ENCODE measurements around the gene TFB1M. TPM values are rescaled to one million over a fixed set of nuclear protein-coding genes. Genes with fewer than 3 reads are reported as not detected.
"Not testable (repeated sequence)": the region's sequence is repeated elsewhere in the genome, so short reads cannot be mapped to it uniquely, and the experiment has no call there.

The TFB1M gene
- total RNA-seq, 1 donor from 2014 or later = 31.2 TPM

DNA sequence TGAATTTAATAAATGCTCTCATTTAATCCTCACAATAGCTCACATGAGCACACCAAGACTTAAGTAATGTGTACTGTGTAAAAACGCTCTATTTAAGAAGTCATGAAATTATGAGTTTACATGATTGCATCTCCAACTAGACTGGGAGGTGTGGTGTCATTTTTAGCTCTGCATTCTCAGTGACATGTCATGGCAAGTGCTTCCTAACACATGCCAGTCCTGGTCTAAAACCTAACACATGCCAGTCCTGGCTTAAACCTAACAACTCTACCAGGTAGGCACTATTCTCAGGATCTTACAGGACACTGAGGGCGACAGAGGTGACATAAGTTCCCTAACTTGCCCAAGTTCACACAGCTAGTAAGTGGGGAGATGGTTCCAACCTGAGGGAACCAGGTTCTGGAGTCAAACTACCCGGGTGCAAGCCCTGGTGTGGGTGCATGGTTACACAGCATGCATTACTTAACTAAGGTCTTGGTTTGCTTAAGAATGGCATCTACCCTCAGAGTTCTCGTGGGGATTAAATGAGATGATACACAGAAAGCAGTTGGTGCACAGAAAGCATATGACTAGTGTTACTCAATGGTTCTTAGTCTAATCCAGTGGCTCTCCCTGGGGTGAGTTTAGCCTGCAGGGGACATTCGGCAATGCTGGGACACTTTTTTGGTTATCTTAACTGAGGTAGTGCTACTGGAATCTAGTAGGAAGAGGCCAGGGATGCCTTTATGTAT lies 35.8 kb downstream of the TFB1M start:
- DNase-seq (ENCODE audit: low spot score) = no peak
- Mint-ChIP-seq H3K4me1 (ENCODE audit: low read depth) (peaks cover 10% of the 10 kb centered on the region), H3K27ac (no peak overlapping the region), H3K27me3 (ENCODE audit: insufficient read depth) (no peaks in the 10 kb centered on the region), H3K36me3 (ENCODE audit: low read depth) (peaks cover 14% of the 10 kb centered on the region), H3K9me3 (no peaks in the 10 kb centered on the region), H3K4me3 (no peak overlapping the region)
- intact Hi-C loops (cut with micrococcal nuclease) = no loop called here

- no peak overlapping the region for H3K4me3 Mint-ChIP-seq
- DNase-seq (ENCODE audit: low spot score) = no peak
- H3K27me3 Mint-ChIP-seq (ENCODE audit: insufficient read depth) = no peaks in the 10 kb centered on the region
- H3K27ac Mint-ChIP-seq = no peak overlapping the region
- H3K4me1 Mint-ChIP-seq (ENCODE audit: low read depth) = peaks cover 13% of the 10 kb centered on the region
- intact Hi-C loops (cut with micrococcal nuclease) = no loop called here
- no peaks in the 10 kb centered on the region for H3K9me3 Mint-ChIP-seq
- peaks cover 17% of the 10 kb centered on the region for H3K36me3 Mint-ChIP-seq (ENCODE audit: low read depth)
Measured at GRCh38 chr6:155276638-155277037, 37.6 kb downstream of the TFB1M start.

DNA sequence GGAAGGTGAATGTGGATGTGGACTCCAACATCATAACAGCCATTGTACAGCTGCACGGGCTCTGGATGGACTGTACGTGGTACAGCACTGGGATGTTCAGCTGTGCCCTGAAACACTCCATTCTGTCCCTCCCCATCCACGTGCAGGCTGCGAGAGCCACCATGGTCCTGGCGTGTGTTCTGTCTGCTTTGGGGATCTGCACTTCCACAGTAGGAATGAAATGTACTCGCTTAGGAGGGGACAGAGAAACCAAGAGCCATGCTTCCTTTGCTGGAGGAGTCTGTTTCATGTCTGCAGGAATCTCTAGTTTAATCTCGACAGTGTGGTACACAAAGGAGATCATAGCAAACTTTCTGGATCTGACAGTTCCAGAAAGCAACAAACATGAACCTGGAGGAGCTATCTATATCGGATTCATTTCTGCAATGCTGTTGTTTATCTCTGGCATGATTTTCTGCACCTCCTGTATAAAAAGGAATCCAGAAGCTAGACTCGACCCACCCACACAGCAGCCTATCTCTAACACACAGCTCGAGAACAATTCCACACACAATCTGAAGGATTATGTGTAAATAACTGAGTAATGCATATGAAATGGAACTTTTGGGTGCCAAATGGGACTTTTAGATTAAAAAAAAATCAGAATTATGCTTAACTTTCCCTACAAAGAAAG lies 38.3 kb downstream of the TFB1M start:
- intact Hi-C loops (cut with micrococcal nuclease) = no loop called here
- DNase-seq (ENCODE audit: low spot score) = no peak
- H3K27ac Mint-ChIP-seq = no peak overlapping the region
- peaks cover 13% of the 10 kb centered on the region for H3K4me1 Mint-ChIP-seq (ENCODE audit: low read depth)
- no peaks in the 10 kb centered on the region for H3K27me3 Mint-ChIP-seq (ENCODE audit: insufficient read depth)
- peaks cover 17% of the 10 kb centered on the region for H3K36me3 Mint-ChIP-seq (ENCODE audit: low read depth)
- no peaks in the 10 kb centered on the region for H3K9me3 Mint-ChIP-seq
- H3K4me3 Mint-ChIP-seq = no peak overlapping the region

DNA sequence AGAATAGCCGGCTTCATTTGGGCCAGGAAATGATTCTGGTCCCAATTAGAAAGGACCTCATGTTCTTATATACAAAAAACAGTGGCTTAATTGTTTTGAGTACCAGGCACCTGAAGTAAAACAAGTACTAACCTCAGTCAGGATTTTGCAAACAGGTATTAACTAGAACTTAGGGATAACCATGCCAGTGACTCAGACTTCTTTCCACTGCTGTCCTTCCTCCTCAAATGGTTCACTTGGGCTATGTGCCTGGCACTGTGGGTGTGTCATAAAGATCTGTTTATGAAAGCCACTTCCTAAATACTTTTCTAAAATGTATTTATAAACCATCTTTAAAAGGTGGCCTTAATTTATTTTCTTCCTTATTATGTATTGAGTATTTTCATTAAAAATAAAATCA lies 39.8 kb downstream of the TFB1M start:
- Mint-ChIP-seq H3K36me3 (ENCODE audit: low read depth) (peaks cover 15% of the 10 kb centered on the region), H3K27ac (no peak overlapping the region), H3K4me3 (no peak overlapping the region), H3K4me1 (ENCODE audit: low read depth) (peaks cover 6% of the 10 kb centered on the region), H3K9me3 (no peaks in the 10 kb centered on the region), H3K27me3 (ENCODE audit: insufficient read depth) (no peaks in the 10 kb centered on the region)
- intact Hi-C loops (cut with micrococcal nuclease) = no loop called here
- DNase-seq (ENCODE audit: low spot score) = no peak

DNA sequence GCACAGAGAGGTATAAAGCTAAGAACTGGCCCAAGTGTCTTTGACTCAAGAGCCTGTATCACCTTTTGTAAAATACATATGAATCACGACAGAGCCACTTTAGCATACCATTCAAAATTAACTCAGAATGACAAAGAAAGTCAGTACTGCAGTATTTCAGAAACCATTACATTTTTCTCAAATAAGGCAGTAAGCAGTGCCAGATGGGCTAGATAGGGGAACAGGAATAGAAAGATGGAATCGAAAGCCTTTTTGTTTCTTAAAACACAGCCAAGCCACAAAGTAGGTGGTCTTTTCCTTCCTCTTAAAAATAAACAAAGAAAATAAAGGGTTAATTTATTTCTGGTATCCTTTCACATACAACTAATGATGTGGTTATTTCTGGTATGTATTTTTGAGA lies 40.2 kb downstream of the TFB1M start:
- intact Hi-C loops (cut with micrococcal nuclease) = no loop called here
- Mint-ChIP-seq H3K4me3 (no peak overlapping the region), H3K4me1 (ENCODE audit: low read depth) (peaks cover 6% of the 10 kb centered on the region), H3K36me3 (ENCODE audit: low read depth) (peaks cover 15% of the 10 kb centered on the region), H3K27ac (no peak overlapping the region), H3K27me3 (ENCODE audit: insufficient read depth) (no peaks in the 10 kb centered on the region), H3K9me3 (no peaks in the 10 kb centered on the region)
- no peak for DNase-seq (ENCODE audit: low spot score)

GRCh38 chr6:155273431-155273830 lies 40.9 kb downstream of the TFB1M start:
- Mint-ChIP-seq H3K9me3 (no peaks in the 10 kb centered on the region), H3K27me3 (ENCODE audit: insufficient read depth) (no peaks in the 10 kb centered on the region), H3K4me3 (no peak overlapping the region), H3K27ac (no peak overlapping the region), H3K4me1 (ENCODE audit: low read depth) (peaks cover 6% of the 10 kb centered on the region), H3K36me3 (ENCODE audit: low read depth) (peaks cover 15% of the 10 kb centered on the region)
- DNase-seq (ENCODE audit: low spot score) = no peak
- intact Hi-C loops (cut with micrococcal nuclease) = no loop called here

DNA sequence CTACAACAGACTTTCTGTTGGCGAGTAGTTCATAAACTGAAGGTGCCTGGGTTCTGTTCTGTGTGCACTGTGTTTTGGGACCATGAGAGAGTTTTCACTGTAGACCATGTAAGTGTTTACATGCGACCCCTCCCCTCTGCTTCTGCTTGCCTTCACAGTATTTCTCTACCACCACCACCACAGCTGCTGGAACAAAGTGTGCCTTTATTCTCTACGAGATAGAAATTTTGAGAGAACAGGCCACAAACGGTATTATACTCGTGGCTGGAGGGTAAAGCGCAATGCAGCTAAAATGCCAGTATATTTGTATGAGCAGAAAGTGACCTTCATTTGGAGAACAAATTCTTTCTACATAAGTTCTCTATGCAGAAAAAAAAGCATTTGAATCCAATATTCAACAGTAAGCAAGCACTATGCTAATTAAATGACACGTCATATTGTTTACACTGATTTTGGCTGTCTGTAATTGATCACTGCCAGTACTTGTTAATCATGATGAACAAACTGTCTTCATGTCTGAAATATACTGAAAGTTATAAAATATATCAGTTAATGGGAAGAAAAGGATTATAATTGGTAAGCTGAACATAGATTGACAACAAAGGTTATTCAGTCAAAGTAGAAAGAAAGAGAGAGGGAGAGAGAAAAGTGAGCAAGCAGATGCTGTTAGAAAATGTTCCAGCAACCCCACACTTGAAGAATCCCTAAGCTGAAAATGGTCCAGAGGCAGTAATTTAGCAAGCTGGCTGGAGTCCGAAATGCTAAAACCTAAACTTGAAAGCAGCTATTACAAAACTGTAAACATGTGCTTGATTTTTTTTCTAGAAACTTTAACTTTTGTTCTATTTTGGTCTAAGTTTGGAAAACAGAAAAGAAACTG lies 41.7 kb downstream of the TFB1M start:
- Mint-ChIP-seq H3K27me3 (ENCODE audit: insufficient read depth) (no peaks in the 10 kb centered on the region), H3K27ac (no peak overlapping the region), H3K36me3 (ENCODE audit: low read depth) (peaks cover 19% of the 10 kb centered on the region), H3K4me3 (no peak overlapping the region), H3K4me1 (ENCODE audit: low read depth) (peaks cover 13% of the 10 kb centered on the region), H3K9me3 (no peaks in the 10 kb centered on the region)
- no peak for DNase-seq (ENCODE audit: low spot score)
- intact Hi-C loops (cut with micrococcal nuclease) = no loop called here

- no peaks in the 10 kb centered on the region for H3K27me3 Mint-ChIP-seq (ENCODE audit: insufficient read depth)
- H3K4me1 Mint-ChIP-seq (ENCODE audit: low read depth) = peaks cover 13% of the 10 kb centered on the region
- H3K36me3 Mint-ChIP-seq (ENCODE audit: low read depth) = peaks cover 19% of the 10 kb centered on the region
- no peak for DNase-seq (ENCODE audit: low spot score)
- no peak overlapping the region for H3K4me3 Mint-ChIP-seq
- no peak overlapping the region for H3K27ac Mint-ChIP-seq
- no peaks in the 10 kb centered on the region for H3K9me3 Mint-ChIP-seq
- intact Hi-C loops (cut with micrococcal nuclease) = no loop called here
Measured at GRCh38 chr6:155271145-155271544, 43.1 kb downstream of the TFB1M start.

DNA sequence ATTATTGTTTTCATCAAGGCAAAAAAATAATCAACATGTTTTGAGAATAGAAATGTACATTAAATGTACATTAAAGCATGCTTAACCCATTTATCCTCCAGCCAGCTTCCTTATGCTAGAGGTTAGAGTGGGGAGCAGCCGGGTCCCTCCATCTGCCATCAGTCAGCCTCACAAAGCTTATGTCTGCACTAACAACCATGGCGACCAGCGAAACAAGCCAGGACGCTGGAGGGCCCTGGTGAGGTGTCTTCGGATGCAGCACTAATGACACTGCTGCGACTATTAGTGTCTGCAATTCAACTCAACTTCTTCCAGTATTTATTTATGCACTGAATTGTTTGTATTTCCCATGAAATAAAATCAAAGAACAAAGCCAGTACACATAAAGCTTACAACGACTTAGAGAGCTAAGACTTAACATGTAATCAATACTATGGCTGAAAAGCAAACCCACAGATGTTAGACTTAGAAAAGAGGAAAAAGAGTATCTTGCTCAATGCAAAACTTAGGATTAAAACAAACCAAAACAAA lies 43.7 kb downstream of the TFB1M start:
- no peaks in the 10 kb centered on the region for H3K9me3 Mint-ChIP-seq
- no peak overlapping the region for H3K27ac Mint-ChIP-seq
- H3K4me1 Mint-ChIP-seq (ENCODE audit: low read depth) = peaks cover 13% of the 10 kb centered on the region
- intact Hi-C loops (cut with micrococcal nuclease) = no loop called here
- DNase-seq (ENCODE audit: low spot score) = no peak
- H3K36me3 Mint-ChIP-seq (ENCODE audit: low read depth) = peaks cover 19% of the 10 kb centered on the region
- no peak overlapping the region for H3K4me3 Mint-ChIP-seq
- H3K27me3 Mint-ChIP-seq (ENCODE audit: insufficient read depth) = no peaks in the 10 kb centered on the region

DNA sequence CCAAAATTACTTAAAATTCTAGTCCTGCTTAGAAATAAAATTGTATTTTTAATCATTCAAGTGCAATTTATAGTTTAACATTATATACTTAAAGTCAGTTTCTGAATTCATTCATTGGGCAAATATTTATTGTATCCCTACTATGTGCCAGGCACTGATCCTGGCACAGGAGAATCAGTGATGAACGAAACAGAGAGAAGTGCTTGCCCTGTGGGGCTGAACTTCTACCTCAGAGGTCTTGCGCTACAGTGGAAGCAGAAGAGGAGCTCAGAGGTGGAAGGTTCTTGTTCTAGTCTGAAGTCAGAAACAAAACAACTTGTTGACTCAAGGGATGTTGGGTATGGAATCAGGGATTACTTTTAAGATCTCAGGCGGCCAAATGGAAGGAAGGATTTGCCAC lies 44.5 kb downstream of the TFB1M start:
- peaks cover 13% of the 10 kb centered on the region for H3K4me1 Mint-ChIP-seq (ENCODE audit: low read depth)
- intact Hi-C loops (cut with micrococcal nuclease) = loop anchor here (2.0 kb wide), 1 partner anchor 93 kb away; no protein-coding TSS in a partner anchor
- no peak for DNase-seq (ENCODE audit: low spot score)
- peaks cover 19% of the 10 kb centered on the region for H3K36me3 Mint-ChIP-seq (ENCODE audit: low read depth)
- H3K27ac Mint-ChIP-seq = no peak overlapping the region
- H3K4me3 Mint-ChIP-seq = no peak overlapping the region
- H3K27me3 Mint-ChIP-seq (ENCODE audit: insufficient read depth) = no peaks in the 10 kb centered on the region
- no peaks in the 10 kb centered on the region for H3K9me3 Mint-ChIP-seq

DNA sequence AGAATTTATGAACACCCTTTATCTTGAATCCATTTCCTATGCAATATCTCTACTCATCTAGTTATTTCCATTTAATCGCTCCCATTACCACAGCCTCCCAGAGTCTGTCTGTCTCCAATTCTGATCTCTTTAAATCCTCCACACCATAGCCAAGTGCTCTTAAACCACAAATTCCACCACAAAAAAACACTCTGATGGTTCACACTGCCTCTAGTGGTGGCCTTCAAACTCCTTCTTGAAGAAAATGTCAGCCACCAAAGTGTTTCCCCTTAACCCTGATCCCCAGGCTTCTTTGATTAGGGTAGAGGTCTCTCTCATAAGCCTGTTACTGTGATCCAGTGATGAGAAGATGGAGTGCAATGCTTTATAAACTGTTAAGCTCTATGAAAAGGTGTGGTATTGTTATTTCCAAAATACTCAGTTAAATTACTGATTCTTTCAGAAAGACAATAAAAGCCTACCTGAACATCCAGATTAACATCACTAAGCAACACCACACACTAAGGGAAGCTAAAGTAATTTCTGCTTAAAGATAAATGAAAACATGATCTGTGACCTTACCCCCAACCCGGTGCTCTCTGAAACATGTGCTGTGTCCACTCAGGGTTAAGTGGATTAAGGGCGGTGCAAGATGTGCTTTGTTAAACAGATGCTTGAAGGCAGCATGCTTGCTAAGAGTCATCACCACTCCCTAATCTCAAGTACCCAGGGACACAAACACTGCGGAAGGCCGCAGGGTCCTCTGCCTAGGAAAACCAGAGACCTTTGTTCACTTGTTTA lies 46.0 kb downstream of the TFB1M start:
- H3K4me3 Mint-ChIP-seq; H3K4me1 Mint-ChIP-seq (ENCODE audit: low read depth); H3K27me3 Mint-ChIP-seq (ENCODE audit: insufficient read depth); H3K9me3 Mint-ChIP-seq; DNase-seq (ENCODE audit: low spot score): not testable (repeated sequence)
- H3K27ac Mint-ChIP-seq = peak overlapping the region; percentile 20
- intact Hi-C loops (cut with micrococcal nuclease) = loop anchor here (2.0 kb wide), 1 partner anchor 91 kb away; no protein-coding TSS in a partner anchor
- H3K36me3 Mint-ChIP-seq (ENCODE audit: low read depth) = peaks cover 19% of the 10 kb centered on the region

- Mint-ChIP-seq H3K4me1 (ENCODE audit: low read depth) (peaks cover 6% of the 10 kb centered on the region), H3K9me3 (no peaks in the 10 kb centered on the region), H3K27me3 (ENCODE audit: insufficient read depth) (no peaks in the 10 kb centered on the region), H3K27ac (no peak overlapping the region), H3K4me3 (no peak overlapping the region), H3K36me3 (ENCODE audit: low read depth) (peaks cover 16% of the 10 kb centered on the region)
- intact Hi-C loops (cut with micrococcal nuclease) = no loop called here
- no peak for DNase-seq (ENCODE audit: low spot score)
Measured at GRCh38 chr6:155267411-155267810, 46.9 kb downstream of the TFB1M start.
